HepG2 (cell line): Measurements from ENCODE around the gene MDM4. TPM values are rescaled to one million over a fixed set of nuclear protein-coding genes. Genes with fewer than 3 reads are reported as not detected.

Experiments
- ATAC-seq: fragments of 200-7000 bp; cut with Tn5 transposase; 3 replicates; pipeline ENCODE4 v1.9.1; 2020; ENCODE audit warnings: mild to moderate bottlenecking, moderate library complexity
- BruUV-seq: library from RNA; stranded (reverse); fragments of 400-500 nt; replicated peaks from 2 replicates; lab custom pipeline; 2021; lab: Mats Ljungman, UMichigan
- CTCF ChIA-PET: fragments of 300-600 bp; formaldehyde crosslinking; extraction: SDS; loops from one replicate; lab custom pipeline; 2021; ENCODE audit warnings: low total read pairs, inconsistent platforms, low intra/inter-chr PET ratio; lab: Yijun Ruan, JAX
- POLR2A ChIA-PET: fragments of 350-600 bp; sonication (Branson Sonifier 250); formaldehyde crosslinking; loops from one replicate; lab custom pipeline; 2020; ENCODE audit warnings: antibody characterized with exemption, inconsistent platforms; lab: Yijun Ruan, JAX
- DNase-seq: peaks from one replicate; pipeline ENCODE4 v3.0.0-alpha.2; 2015; ENCODE audit warnings: low spot score
- FAIRE-seq: peaks from 3 replicates; lab custom pipeline; 2011; peaks lifted over from hg19 to GRCh38; lab: Jason Lieb, UNC
- H2AFZ ChIP-seq: one replicate; pipeline ENCODE4 v1.6.1; 2011; ENCODE audit warnings: low read length, inconsistent platforms
- H3K27ac ChIP-seq: fragments of 300-600 bp; 3 replicates; pipeline ENCODE4 v1.8.0; 2011; ENCODE audit warnings: mixed run types, mild to moderate bottlenecking, mixed read lengths, low read length, inconsistent platforms; ENCODE audit not compliant: insufficient read depth; ENCODE audit errors: extremely low read length
- H3K27me3 ChIP-seq, 2 experiments: fragments of 200-600 bp in 1 of 2; 2 replicates in 1 of 2; 3 replicates in 1 of 2; pipeline versions ENCODE4 v1.6.0 to v1.8.0; 2011; ENCODE audit warnings: low read length in 2 of 2, mild to moderate bottlenecking in 2 of 2, moderate library complexity in 2 of 2, inconsistent platforms in 1 of 2; ENCODE audit not compliant: insufficient read depth in 2 of 2, control insufficient read depth in 1 of 2
- H3K36me3 ChIP-seq, 2 experiments: fragments of 200-600 bp in 1 of 2; replicated peaks in 1 of 2; 2 replicates in 1 of 2; 3 replicates in 1 of 2; pipeline versions ENCODE4 v1.5.1 to v1.8.0; 2011; ENCODE audit warnings: low read length in 2 of 2, inconsistent platforms in 1 of 2; ENCODE audit not compliant: insufficient read depth in 2 of 2, control insufficient read depth in 1 of 2
- H3K4me1 ChIP-seq: 2 replicates; pipeline ENCODE4 v1.5.1; 2012; ENCODE audit warnings: low read length, inconsistent platforms; ENCODE audit not compliant: insufficient read depth
- H3K4me2 ChIP-seq: 2 replicates; pipeline ENCODE4 v1.6.0; 2011; ENCODE audit warnings: low read depth, low read length, inconsistent platforms
- H3K4me3 ChIP-seq, 3 experiments: fragments of 200-600 bp in 1 of 3; sonication (generic), shearing (Covaris generic) in 1 of 3; replicated peaks in 1 of 3; 2 replicates each; pipeline ENCODE4 v1.5.1; 2011 to 2016; ENCODE audit warnings: low read length in 3 of 3, inconsistent platforms in 2 of 3, low read depth in 2 of 3, mild to moderate bottlenecking in 2 of 3, control low read depth in 1 of 3, mixed read lengths in 1 of 3; ENCODE audit not compliant: insufficient read depth in 1 of 3
- H3K79me2 ChIP-seq: one replicate; pipeline ENCODE4 v1.6.1; 2011; ENCODE audit warnings: low read length, inconsistent platforms; ENCODE audit not compliant: insufficient read depth
- H3K9ac ChIP-seq: 2 replicates; pipeline ENCODE4 v1.6.0; 2011; ENCODE audit warnings: mild to moderate bottlenecking, low read depth, low read length, inconsistent platforms; ENCODE audit not compliant: insufficient read depth
- H3K9me3 ChIP-seq: 2 replicates; pipeline ENCODE4 v1.5.1; 2012; ENCODE audit warnings: mild to moderate bottlenecking, low read length
- H4K20me1 ChIP-seq: 2 replicates; pipeline ENCODE4 v1.6.0; 2011; ENCODE audit warnings: inconsistent platforms, mild to moderate bottlenecking, low read length, moderate library complexity; ENCODE audit not compliant: insufficient read depth
- CEBPB ChIP-seq: IDR thresholded peaks from 2 replicates; pipeline ENCODE4 v1.6.1; 2011; ENCODE audit warnings: low read depth, low read length, improper control_type of control experiment, borderline replicate concordance
- MLLT10 ChIP-seq: sonication (generic); formaldehyde crosslinking; IDR thresholded peaks from 2 replicates; pipeline ENCODE4 v1.4.0; 2020; ENCODE audit warnings: missing genetic modification reagents
- ZBTB25 ChIP-seq: IDR thresholded peaks from 2 replicates; pipeline ENCODE4 v1.6.1; 2018; ENCODE audit warnings: missing genetic modification reagents
- ZBTB39 ChIP-seq: sonication (generic); formaldehyde crosslinking; IDR thresholded peaks from 2 replicates; pipeline ENCODE4 v1.5.0; 2020; ENCODE audit warnings: missing genetic modification reagents
- WGBS: methylation state at CpG from one replicate; pipeline ENCODE4 v1.1.6; 2017; ENCODE audit warnings: low lambda C conversion rate; 5-methylcytosine and 5-hydroxymethylcytosine counted together
- in situ Hi-C: cut with HindIII; loops from 2 replicates; pipeline ENCODE4 v1.10.0; 2017; ENCODE audit warnings: low pct_unique_long_range_greater_than_20kb; ENCODE audit not compliant: extremely low pct_ligation_motif_present
- intact Hi-C: fragments of 100-400 bp; cut with micrococcal nuclease; formaldehyde crosslinking; loops from one replicate; pipeline ENCODE4 v1.10.0; 2022; ENCODE audit not compliant: unreplicated experiment
- polyA plus RNA-seq, 8 experiments: library from polyadenylated mRNA; depleted of rRNA in 3 of 8; stranded (reverse) in 7 of 8; unstranded in 1 of 8; fragments of >200 nt; fragmentation: Illumina TruSeq in 4 of 8; extraction: Trizol in 4 of 8; gene quantifications; 2 replicates each; pipeline versions ENCODE4 v1.2.1 to v1.2.3, GENCODE V29; 2011 to 2016; ENCODE audit warnings: low read depth in 4 of 8, missing spikeins in 1 of 8, mixed read lengths in 1 of 8; ENCODE audit not compliant: insufficient read depth in 1 of 8
- total RNA-seq, 5 experiments: library from RNA; depleted of rRNA; stranded (reverse); fragments of >200 nt; fragmentation: Illumina TruSeq; extraction: Trizol; gene quantifications; 2 replicates each; pipeline ENCODE4 v1.2.3, GENCODE V29; 2016; ENCODE audit warnings: low read depth in 1 of 5

The MDM4 gene
- total and polyA plus RNA-seq, 2 of the 13 experiments (the other 11 are each of a cell fraction or from before 2014, with no cell fraction given): 14.9 to 19.0 TPM

- 57% methylated on average over 4 of the region's 4 CpGs for WGBS
- POLR2A ChIA-PET: no interaction called here
Observed at GRCh38 chr1:204583909-204584632, 67.9 kb downstream of the MDM4 start.

More at GRCh38 chr1:204583909-204584632, 67.9 kb downstream of the MDM4 start:
- H3K27ac ChIP-seq: no peak overlapping the region
- no peak overlapping the region for H2AFZ ChIP-seq
- ATAC-seq: no peak
- no peaks in the 10 kb centered on the region for H3K36me3 ChIP-seq
- no peak overlapping the region for H3K4me3 ChIP-seq
- H3K4me2 ChIP-seq: no peak overlapping the region
- BruUV-seq: no TSS peak
- in situ Hi-C loops: no loop called here
- FAIRE-seq: no peak
- H3K79me2 ChIP-seq: no peaks in the 10 kb centered on the region
- H3K9me3 ChIP-seq: no peaks in the 10 kb centered on the region
- DNase-seq: no peak
- H3K27me3 ChIP-seq: no peaks in the 10 kb centered on the region
- no peak overlapping the region for H3K9ac ChIP-seq
- H4K20me1 ChIP-seq: no peaks in the 10 kb centered on the region
- intact Hi-C loops: no loop called here
- H3K4me1 ChIP-seq: no peaks in the 10 kb centered on the region
- TF ChIP-seq ZBTB25: no peak
- TF ChIP-seq CEBPB: peak; percentile 54; the same call in 1 of the 2 replicates
- TF ChIP-seq ZBTB39 (CRISPR knock-in tag): no peak
- no peak for TF ChIP-seq MLLT10 (CRISPR knock-in tag)
- CTCF ChIA-PET: no interaction called here
